Prostate gland (tissue), 2 donors: ENCODE data around the gene MYO7B.

Source experiments
- CTCF ChIP-seq, 4 experiments: fragments of 200-600 bp in 2 of 4; fragments of 450-650 bp in 2 of 4; sonication (generic) in 2 of 4; IDR thresholded peaks; 1 replicate in 3 of 4; 2 replicates in 1 of 4; pipeline ENCODE4 v1.5.1; 2016 to 2019; ENCODE audit warnings: antibody characterized with exemption in 4 of 4, mild to moderate bottlenecking in 2 of 4, moderate library complexity in 2 of 4
- POLR2A ChIP-seq: fragments of 450-650 bp; IDR thresholded peaks from one replicate; pipeline ENCODE4 v1.6.1; 2016; ENCODE audit warnings: antibody characterized with exemption, mild to moderate bottlenecking
- POLR2AphosphoS5 ChIP-seq: sonication (generic); formaldehyde crosslinking; IDR thresholded peaks from one replicate; pipeline ENCODE4 v1.6.1; 2017; ENCODE audit warnings: antibody characterized with exemption

DNA sequence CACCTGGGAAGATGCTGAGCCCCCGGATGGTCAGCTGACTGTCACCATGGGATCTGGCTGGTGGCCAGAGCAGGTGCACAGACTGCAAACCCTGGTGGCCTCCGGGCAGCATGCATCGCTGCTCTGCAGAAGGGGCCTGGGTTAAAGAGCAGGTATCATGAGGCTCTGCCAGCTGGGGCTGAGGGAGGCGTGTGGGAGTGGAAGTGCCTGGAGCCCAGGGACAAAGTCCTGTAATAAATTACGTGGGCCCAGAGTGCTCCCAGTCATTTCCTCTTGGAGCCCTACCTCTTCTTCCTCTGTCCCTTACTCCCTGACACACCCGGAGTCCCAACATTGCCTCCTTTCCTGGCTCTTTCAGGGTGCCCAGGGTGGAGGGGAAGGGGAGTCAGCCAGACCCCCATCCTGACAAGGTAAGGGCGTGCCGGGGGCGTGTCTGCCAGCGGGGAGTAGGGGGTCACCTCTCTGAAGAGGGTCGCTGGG lies at the start of gene MYO7B:
- TF ChIP-seq CTCF (IDR thresholded peaks at IDR 0.05) (no peak), POLR2A (no peak), POLR2AphosphoS5 (no peak)
